Skin epidermis (tissue), 12 donors: ENCODE measurements around the gene CPVL.
A peak's percentile ranks its signal among the peaks of the same experiment; 100 is the strongest.

Source experiments
- H3K27ac ChIP-seq, 21 experiments: fragments of 200-600 bp; sonication (generic) in 11 of 21; one replicate each; pipeline ENCODE4 v1.5.0; 2020; ENCODE audit warnings: mild to moderate bottlenecking in 3 of 21, inconsistent platforms in 2 of 21, moderate library complexity in 2 of 21
- H3K4me3 ChIP-seq, 7 experiments: fragments of 200-600 bp; sonication (generic) in 2 of 7; one replicate each; pipeline ENCODE4 v1.5.0; 2020; ENCODE audit warnings: inconsistent platforms in 2 of 7, mild to moderate bottlenecking in 2 of 7, moderate library complexity in 1 of 7

Gene CPVL

GRCh38 chr7:28989211-28989980, 156.9 kb downstream of the CPVL start:
- Histone ChIP-seq H3K4me3 (no peak overlapping the region), H3K27ac (peak overlapping the region in 10 of 21 experiments; percentile 17 to 76 (median 29))

- Histone ChIP-seq H3K27ac (peak overlapping the region in 13 of 21 experiments; percentile 19 to 82 (median 49)), H3K4me3 (no peak overlapping the region)
These were observed 157.5 kb downstream of the CPVL start for GRCh38 chr7:28988810-28989209.

- Histone ChIP-seq H3K27ac (peak overlapping the region in 17 of 21 experiments; percentile 0 to 82 (median 51)), H3K4me3 (no peak overlapping the region)
These were observed 158.2 kb downstream of the CPVL start for GRCh38 chr7:28988091-28988490.

GRCh38 chr7:28986765-28987110, 159.6 kb downstream of the CPVL start:
- H3K27ac ChIP-seq, result peak overlapping the region in 17 of 21 experiments; percentile 1 to 82 (median 70)
- H3K4me3 ChIP-seq, result peak overlapping the region in 1 of 7 experiments; percentile 0

GRCh38 chr7:28986028-28986764, 160.1 kb downstream of the CPVL start:
- Histone ChIP-seq H3K4me3 (peak overlapping the region in 1 of 7 experiments; percentile 0), H3K27ac (peak overlapping the region in 19 of 21 experiments; percentile 1 to 82 (median 58))

GRCh38 chr7:28984631-28985030, 161.7 kb downstream of the CPVL start:
- H3K4me3 ChIP-seq, result no peak overlapping the region
- peak overlapping the region in 17 of 21 experiments; percentile 24 to 79 (median 58) for H3K27ac ChIP-seq

- Histone ChIP-seq H3K27ac (peak overlapping the region in 10 of 21 experiments; percentile 4 to 74 (median 54)), H3K4me3 (no peak overlapping the region)
These were observed 162.1 kb downstream of the CPVL start for GRCh38 chr7:28984217-28984616.

- Histone ChIP-seq H3K27ac (peak overlapping the region in 6 of 21 experiments; percentile 4 to 74 (median 54)), H3K4me3 (no peak overlapping the region)
These were observed 162.7 kb downstream of the CPVL start for GRCh38 chr7:28983396-28984190.

GRCh38 chr7:28981161-28981465, 165.2 kb downstream of the CPVL start:
- no peak overlapping the region for H3K27ac ChIP-seq

GRCh38 chr7:28980451-28981160, 165.7 kb downstream of the CPVL start:
- Histone ChIP-seq H3K4me3 (no peak overlapping the region), H3K27ac (no peak overlapping the region)

More at GRCh38 chr7:28981161-28981465, 165.2 kb downstream of the CPVL start:
- H3K4me3 ChIP-seq, result no peak overlapping the region

- no peak overlapping the region for H3K27ac ChIP-seq
- no peak overlapping the region for H3K4me3 ChIP-seq
These were observed 166.6 kb downstream of the CPVL start for GRCh38 chr7:28979776-28980175.

GRCh38 chr7:28977881-28978280, 168.5 kb downstream of the CPVL start:
- Histone ChIP-seq H3K27ac (no peak overlapping the region), H3K4me3 (no peak overlapping the region)

- Histone ChIP-seq H3K27ac (no peak overlapping the region), H3K4me3 (no peak overlapping the region)
These were observed 170.3 kb downstream of the CPVL start for GRCh38 chr7:28976022-28976421.

- H3K27ac ChIP-seq, result no peak overlapping the region
These were observed 172.7 kb downstream of the CPVL start for GRCh38 chr7:28973591-28973990.

GRCh38 chr7:28964056-28964455, 182.3 kb downstream of the CPVL start:
- Histone ChIP-seq H3K4me3 (no peak overlapping the region), H3K27ac (no peak overlapping the region)

More at GRCh38 chr7:28973591-28973990, 172.7 kb downstream of the CPVL start:
- H3K4me3 ChIP-seq, result no peak overlapping the region

- no peak overlapping the region for H3K4me3 ChIP-seq
- H3K27ac ChIP-seq, result no peak overlapping the region
These were observed 184.4 kb downstream of the CPVL start for GRCh38 chr7:28961972-28962371.

- H3K27ac ChIP-seq, result no peak overlapping the region
These were observed 186.1 kb downstream of the CPVL start for GRCh38 chr7:28960071-28960840.

GRCh38 chr7:28958980-28959347, 187.4 kb downstream of the CPVL start:
- Histone ChIP-seq H3K4me3 (peak overlapping the region in 4 of 7 experiments; percentile 26 to 55 (median 40)), H3K27ac (peak overlapping the region in 17 of 21 experiments; percentile 33 to 82 (median 60))

More at GRCh38 chr7:28960071-28960840, 186.1 kb downstream of the CPVL start:
- no peak overlapping the region for H3K4me3 ChIP-seq
